NCI-H748 (cell line): ENCODE measurements around the gene IFNE.

Experiments used
- DNase-seq: peaks from one replicate; lab custom pipeline; 2025; ENCODE audit not compliant: unreplicated experiment; lab: John Stamatoyannopoulos, UW

The IFNE gene, protein sequence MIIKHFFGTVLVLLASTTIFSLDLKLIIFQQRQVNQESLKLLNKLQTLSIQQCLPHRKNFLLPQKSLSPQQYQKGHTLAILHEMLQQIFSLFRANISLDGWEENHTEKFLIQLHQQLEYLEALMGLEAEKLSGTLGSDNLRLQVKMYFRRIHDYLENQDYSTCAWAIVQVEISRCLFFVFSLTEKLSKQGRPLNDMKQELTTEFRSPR

DNA sequence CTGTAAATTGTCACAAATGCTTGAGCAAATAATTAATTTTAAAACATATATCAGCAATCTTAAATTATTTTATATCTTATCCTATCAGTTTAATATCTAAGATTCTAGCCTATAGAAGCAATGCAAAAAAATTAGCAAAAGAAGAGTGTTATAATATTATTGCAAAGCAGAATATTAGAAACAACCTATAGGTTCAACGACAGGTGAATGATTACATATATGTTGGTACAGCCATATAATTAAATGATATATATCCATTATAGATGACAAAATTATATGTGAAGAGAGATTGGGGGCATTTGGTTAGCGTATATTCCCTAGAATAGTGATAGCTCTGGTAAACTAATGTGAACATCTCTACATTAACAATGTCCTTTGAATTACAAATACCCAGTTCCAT, at the start of gene IFNE:
IFNE (minus strand) TSS at position 101 of the 400 bp plus-strand sequence. CDS start 619 bp downstream, outside the sequence.
- DNase-seq, result no peak

GRCh38 chr9:21528123-21528808, 46.2 kb upstream of the IFNE start:
- no peak for DNase-seq

- no peak for DNase-seq
Measured at GRCh38 chr9:21527579-21527978, 45.5 kb upstream of the IFNE start.

- DNase-seq, result no peak
Measured at GRCh38 chr9:21525174-21525573, 43.1 kb upstream of the IFNE start.

DNA sequence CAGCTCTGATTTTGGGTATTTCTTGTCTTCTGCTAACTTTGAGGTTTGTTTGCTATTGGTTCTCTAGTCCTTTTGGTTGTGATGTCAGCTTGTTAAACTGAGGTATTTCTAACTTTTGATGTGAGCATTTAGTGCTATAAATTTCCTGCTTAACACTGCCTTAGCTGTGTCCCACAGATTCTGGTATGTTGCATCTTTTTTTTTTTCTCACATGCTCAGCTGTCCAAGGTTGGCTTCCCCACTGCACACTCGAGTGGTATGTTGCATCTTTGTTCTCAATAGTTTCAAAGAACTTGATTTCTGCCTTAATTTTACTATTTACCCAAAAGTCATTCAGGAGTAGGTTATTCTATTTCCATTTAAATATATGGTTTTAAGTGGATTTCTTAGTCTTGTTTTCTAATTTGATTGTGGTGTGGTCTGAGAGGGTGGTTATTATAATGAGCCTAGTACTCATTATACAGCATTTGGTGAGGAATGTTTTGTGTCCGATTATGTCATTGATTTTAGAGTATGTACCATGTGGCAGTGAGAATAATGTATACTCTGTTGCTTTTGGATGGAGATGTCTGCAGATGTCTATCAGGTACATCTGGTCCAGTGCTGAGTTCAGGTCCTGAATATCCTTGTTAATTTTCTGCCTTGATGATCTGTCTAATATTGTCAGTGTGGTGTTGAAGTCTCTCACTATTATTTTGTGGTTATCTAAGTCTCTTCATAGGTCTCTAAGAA, 42.2 kb upstream of the IFNE start:
- DNase-seq, result no peak

DNA sequence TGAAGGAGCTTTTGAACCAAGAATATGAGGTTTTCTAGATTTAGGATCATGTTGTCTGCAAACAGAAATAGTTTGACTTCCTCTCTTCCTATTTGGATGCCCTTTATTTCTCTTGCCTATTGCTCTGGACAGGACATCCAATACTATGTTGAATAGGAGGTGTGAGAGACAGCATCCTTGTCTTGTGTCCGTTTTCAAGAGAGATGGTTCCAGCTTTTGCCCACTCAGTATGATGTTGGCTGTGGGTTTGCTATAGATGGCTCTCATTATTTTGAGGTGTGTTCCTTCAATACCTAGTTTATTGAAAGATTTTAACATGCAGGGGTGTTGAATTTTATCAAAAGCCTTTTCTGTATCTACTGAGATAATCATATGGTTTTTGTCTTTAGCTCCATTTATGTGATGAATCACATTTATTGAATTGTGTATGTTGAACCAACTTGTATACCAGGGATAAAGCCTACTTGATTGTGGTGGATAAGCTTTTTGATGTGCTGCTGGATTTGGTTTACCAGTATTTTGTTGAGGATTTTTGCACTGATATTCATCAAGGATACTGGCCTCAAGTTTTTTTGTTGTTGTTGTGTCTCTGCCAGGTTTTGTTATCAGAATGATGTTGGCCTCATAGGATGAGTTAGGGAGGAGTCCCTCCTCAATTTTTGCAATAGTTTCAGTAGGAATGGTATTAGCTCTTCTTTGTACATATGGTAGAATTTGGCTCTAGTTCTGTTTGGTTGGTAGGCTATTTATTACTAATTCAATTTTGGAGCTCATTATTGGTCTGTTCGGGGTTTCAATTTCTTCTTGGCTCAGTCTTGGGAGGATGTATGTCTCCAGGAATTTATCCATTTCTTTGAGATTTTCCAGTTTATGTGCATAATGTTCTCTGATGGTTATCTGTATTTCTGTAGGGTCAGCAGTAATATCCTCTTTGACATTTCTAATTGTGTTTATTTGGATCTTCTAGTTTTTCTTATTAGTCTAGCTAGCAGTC, 41.2 kb upstream of the IFNE start:
- no peak for DNase-seq

GRCh38 chr9:21522348-21522747, 40.2 kb upstream of the IFNE start:
- no peak for DNase-seq

- DNase-seq, result no peak
Measured at GRCh38 chr9:21521448-21521847, 39.3 kb upstream of the IFNE start.

GRCh38 chr9:21520501-21521228, 38.6 kb upstream of the IFNE start:
- DNase-seq, result no peak

- no peak for DNase-seq
Measured at GRCh38 chr9:21519855-21520434, 37.8 kb upstream of the IFNE start.

- no peak for DNase-seq
Measured at GRCh38 chr9:21516796-21517195, 34.7 kb upstream of the IFNE start.

GRCh38 chr9:21513431-21513830, 31.3 kb upstream of the IFNE start:
- DNase-seq, result no peak

DNA sequence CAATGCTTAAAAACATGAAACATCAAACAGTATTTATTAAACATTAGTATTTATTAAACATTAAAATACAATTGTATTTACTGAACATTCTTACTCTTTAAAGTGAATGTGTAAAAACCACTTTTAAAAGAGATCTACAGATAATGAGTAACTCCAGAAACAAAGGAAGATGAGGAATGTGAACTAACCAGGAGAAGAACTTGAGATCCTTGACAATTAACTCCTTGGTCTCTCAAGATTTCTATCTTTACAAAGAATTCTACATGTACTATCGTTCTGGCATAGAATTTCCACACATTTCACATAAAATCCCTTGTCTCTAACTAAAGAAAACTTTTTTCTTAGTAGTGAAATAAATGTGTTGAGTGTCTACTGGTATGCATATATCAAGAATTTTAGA, 28.7 kb upstream of the IFNE start:
- no peak for DNase-seq

DNA sequence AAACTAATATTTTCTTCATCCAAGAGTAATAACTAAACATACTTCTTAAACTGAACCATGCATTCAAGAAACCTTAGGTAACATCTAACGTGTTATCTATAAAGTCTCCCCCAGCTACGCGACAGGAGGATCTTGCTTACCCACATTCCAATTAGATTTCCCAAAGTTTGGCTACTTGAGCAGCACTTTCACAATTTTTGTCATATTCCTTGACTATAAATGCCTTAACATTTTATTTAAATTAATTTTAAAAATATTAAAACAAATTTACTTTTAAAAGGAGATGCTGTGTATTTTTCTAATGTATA, 25.3 kb upstream of the IFNE start:
- DNase-seq, result no peak

DNA sequence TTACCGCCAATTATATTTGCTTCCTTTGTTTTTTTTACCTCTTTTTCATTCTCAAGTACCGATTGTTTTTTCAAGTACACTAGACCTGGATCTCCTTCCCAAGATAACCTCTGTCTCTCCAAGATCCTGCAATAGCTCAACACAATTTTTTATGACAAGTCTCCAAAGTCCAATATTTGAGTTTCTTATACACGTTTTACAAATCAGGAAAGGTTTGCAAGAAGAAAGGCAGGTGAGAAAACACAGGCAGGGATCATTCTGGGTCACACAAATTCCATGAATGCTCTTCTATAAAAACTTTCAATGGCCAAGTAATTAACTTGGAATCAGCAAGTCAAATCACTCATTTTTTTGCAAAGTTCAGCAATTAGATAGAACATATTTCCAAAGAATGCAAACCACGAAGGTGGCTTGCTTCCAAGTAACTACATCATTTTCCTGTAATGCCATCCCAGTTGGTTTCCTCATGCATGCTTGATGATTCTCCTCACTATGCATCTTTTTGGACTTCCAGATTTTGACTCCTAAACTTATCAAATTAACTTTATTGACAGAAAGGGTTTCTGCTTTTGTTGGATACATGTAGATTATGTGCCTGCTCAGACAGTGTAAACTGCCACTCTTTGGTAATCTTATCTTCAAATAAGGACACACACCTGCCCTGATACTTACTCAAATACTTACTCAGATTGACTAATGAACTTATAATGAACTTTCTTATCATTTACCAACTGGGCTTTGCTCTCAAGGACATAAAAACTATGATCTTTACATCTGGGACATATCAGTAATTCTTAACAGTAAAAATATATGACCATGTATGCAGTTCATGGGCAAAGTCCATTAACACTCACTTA, 24.7 kb upstream of the IFNE start:
- no peak for DNase-seq

- no peak for DNase-seq
Measured at GRCh38 chr9:21505425-21506179, 23.5 kb upstream of the IFNE start.

DNA sequence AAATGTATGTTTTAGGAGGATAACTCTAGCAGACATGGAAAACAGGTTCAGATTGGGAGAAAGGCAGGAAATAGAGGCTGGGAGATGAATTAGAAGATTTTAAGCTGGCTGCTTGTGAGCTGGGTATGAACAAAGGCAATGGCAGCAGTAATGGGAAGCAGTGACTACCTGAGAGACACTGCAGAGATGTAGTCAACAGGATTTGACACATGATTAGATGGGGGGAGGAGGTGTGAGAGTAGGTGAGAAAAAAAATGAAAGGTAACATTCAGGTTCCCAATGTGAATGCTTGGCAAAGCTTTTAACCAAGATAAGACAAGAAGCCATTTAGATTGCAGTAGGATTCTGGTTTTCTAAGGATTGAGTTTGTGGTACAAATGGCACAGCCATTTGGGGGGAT, 22.8 kb upstream of the IFNE start:
- no peak for DNase-seq

DNA sequence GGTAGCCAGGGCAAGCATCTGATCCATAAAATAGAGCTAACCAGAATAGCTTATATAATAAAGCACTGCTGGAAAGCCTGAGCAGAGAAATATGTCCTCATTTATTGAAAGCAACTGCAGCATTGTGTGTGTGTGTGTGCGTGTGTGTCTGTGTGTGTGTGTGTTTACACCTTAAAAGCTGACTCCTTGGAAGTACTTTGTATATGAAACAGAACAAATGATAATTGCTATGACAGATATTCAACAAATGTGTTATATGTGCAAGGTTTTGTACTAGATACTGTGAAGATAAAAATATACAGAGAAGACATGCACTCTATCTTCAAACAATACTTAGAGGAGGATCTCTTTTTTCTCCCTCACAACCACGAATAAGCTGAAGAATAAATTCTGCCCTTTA, 22.0 kb upstream of the IFNE start:
- no peak for DNase-seq

GRCh38 chr9:21502586-21502985, 20.5 kb upstream of the IFNE start:
- no peak for DNase-seq
